GM23338 (cell line): ENCODE results near the gene RAB19. TPM values are rescaled to one million over a fixed set of nuclear protein-coding genes. Genes with fewer than 3 reads are reported as not detected.

Experiments used
- ATAC-seq: fragments of 200-7000 bp; cut with Tn5 transposase; 3 replicates; pipeline ENCODE4 v1.9.1; 2020
- DNase-seq: peaks from one replicate; pipeline ENCODE4 v3.0.0-alpha.2; 2015; ENCODE audit warnings: low spot score
- H2AFZ ChIP-seq: fragments of 200-600 bp; sonication (generic); 2 replicates; pipeline ENCODE4 v1.8.0; 2016; ENCODE audit warnings: antibody characterized with exemption, mild to moderate bottlenecking, moderate library complexity
- H3F3A ChIP-seq: fragments of 200-600 bp; sonication (generic); replicated peaks from 2 replicates; pipeline ENCODE4 v1.8.0; 2017; ENCODE audit warnings: antibody characterized with exemption, mixed run types, low read depth
- H3K27ac ChIP-seq: fragments of 200-600 bp; sonication (generic); 2 replicates; pipeline ENCODE4 v1.6.1; 2016; ENCODE audit warnings: low read depth
- H3K27me3 ChIP-seq: fragments of 200-600 bp; sonication (generic); 2 replicates; pipeline ENCODE4 v1.8.0; 2016; ENCODE audit warnings: mild to moderate bottlenecking, mixed run types, moderate library complexity; ENCODE audit not compliant: insufficient read depth
- H3K36me3 ChIP-seq: fragments of 200-600 bp; sonication (generic); 2 replicates; pipeline ENCODE4 v1.8.0; 2016; ENCODE audit warnings: mild to moderate bottlenecking; ENCODE audit not compliant: insufficient read depth
- H3K4me1 ChIP-seq: fragments of 200-600 bp; sonication (generic); 2 replicates; pipeline ENCODE4 v1.8.0; 2016; ENCODE audit warnings: mild to moderate bottlenecking, moderate library complexity; ENCODE audit not compliant: insufficient read depth
- H3K4me2 ChIP-seq: fragments of 200-600 bp; sonication (generic); 2 replicates; pipeline ENCODE4 v1.7.1; 2017; ENCODE audit warnings: mixed run types
- H3K4me3 ChIP-seq: fragments of 200-600 bp; sonication (generic); 2 replicates; pipeline ENCODE4 v1.6.1; 2016; ENCODE audit warnings: mixed run types
- H3K79me2 ChIP-seq: fragments of 200-600 bp; sonication (generic); replicated peaks from 2 replicates; pipeline ENCODE4 v1.8.0; 2017; ENCODE audit warnings: mild to moderate bottlenecking; ENCODE audit not compliant: insufficient read depth
- H3K9me2 ChIP-seq: fragments of 200-600 bp; sonication (generic); 2 replicates; pipeline ENCODE4 v1.8.0; 2017; ENCODE audit not compliant: insufficient read depth
- H4K20me1 ChIP-seq: fragments of 200-600 bp; sonication (generic); replicated peaks from 2 replicates; pipeline ENCODE4 v1.8.0; 2017; ENCODE audit warnings: mild to moderate bottlenecking; ENCODE audit not compliant: insufficient read depth
- H3K27ac Mint-ChIP-seq: 2 replicates; pipeline ENCODE4 v1.8.0; 2020; ENCODE audit warnings: inconsistent platforms, mild to moderate bottlenecking, moderate library complexity, mixed read lengths
- H3K27me3 Mint-ChIP-seq: 3 replicates; pipeline ENCODE4 v1.8.0; 2022; ENCODE audit warnings: low read depth, mild to moderate bottlenecking, moderate library complexity, mixed read lengths, inconsistent platforms; ENCODE audit not compliant: insufficient read depth, poor library complexity
- H3K36me3 Mint-ChIP-seq: 3 replicates; pipeline ENCODE4 v1.8.0; 2021; ENCODE audit warnings: low read depth, mild to moderate bottlenecking, inconsistent platforms, moderate library complexity, mixed read lengths
- H3K4me1 Mint-ChIP-seq: 3 replicates; pipeline ENCODE4 v1.8.0; 2020; ENCODE audit warnings: mild to moderate bottlenecking, inconsistent platforms, mixed read lengths
- H3K4me3 Mint-ChIP-seq: 3 replicates; pipeline ENCODE4 v1.8.0; 2021; ENCODE audit warnings: moderate library complexity, mild to moderate bottlenecking, inconsistent platforms, mixed read lengths
- H3K9me3 Mint-ChIP-seq: 3 replicates; pipeline ENCODE4 v1.8.0; 2020; ENCODE audit warnings: moderate library complexity, mild to moderate bottlenecking, inconsistent platforms, mixed read lengths
- EZH2phosphoT487 ChIP-seq: fragments of 200-600 bp; sonication (generic); IDR thresholded peaks from one replicate; pipeline ENCODE4 v1.8.1; 2018; ENCODE audit warnings: antibody characterized with exemption; ENCODE audit not compliant: unreplicated experiment
- NANOG ChIP-seq: IDR thresholded peaks from 2 replicates; pipeline ENCODE4 v1.6.1; 2016; ENCODE audit warnings: antibody characterized with exemption, borderline replicate concordance
- REST ChIP-seq: IDR thresholded peaks from one replicate; pipeline ENCODE4 v1.6.1; 2018; ENCODE audit warnings: antibody characterized with exemption; ENCODE audit not compliant: unreplicated experiment
- ZNF331 ChIP-seq: fragments of 250-450 bp; sonication (Bioruptor Pico); IDR thresholded peaks from 2 replicates; pipeline ENCODE4 v1.5.0; 2020; ENCODE audit warnings: low read depth, mild to moderate bottlenecking, moderate library complexity
- ZNF462 ChIP-seq: fragments of 250-450 bp; sonication (Bioruptor Pico); IDR thresholded peaks from 2 replicates; pipeline ENCODE4 v1.5.0; 2020; ENCODE audit warnings: mild to moderate bottlenecking, moderate library complexity
- polyA plus RNA-seq: library from polyadenylated mRNA; unstranded; fragments of >200 nt; fragmentation: Nextera tagmentation; extraction: Ambion mirVana; gene quantifications from 2 replicates; pipeline ENCODE4 v1.2.1, GENCODE V29; 2016
- total RNA-seq: library from RNA; depleted of rRNA; stranded (reverse); fragments of >200 nt; shearing (Covaris generic); gene quantifications from 2 replicates; pipeline ENCODE4 v1.2.3, GENCODE V29; 2014

RAB19 gene
- total and polyA plus RNA-seq, 2 experiments from 2014 or later, result 2.5 to 5.2 TPM

- H3K4me1 Mint-ChIP-seq, result peaks cover 84% of the 10 kb centered on the region
- H3K27ac Mint-ChIP-seq, result no peak overlapping the region
- ATAC-seq, result no peak
- H3K79me2 ChIP-seq, result peaks cover 29% of the 10 kb centered on the region
- no peak for DNase-seq
- H3K4me2 ChIP-seq, result peak overlapping the region; percentile 39; the same call in 1 of the 2 replicates
- H3K4me3 ChIP-seq, result no peak overlapping the region
- no peak for TF ChIP-seq REST
- H3K9me3 Mint-ChIP-seq, result no peaks in the 10 kb centered on the region
- H2AFZ ChIP-seq, result no peak overlapping the region
- peaks cover 15% of the 10 kb centered on the region; the same call in 1 of the 2 replicates for H3K36me3 ChIP-seq
- peaks cover 25% of the 10 kb centered on the region for H3F3A ChIP-seq
- no peaks in the 10 kb centered on the region for H3K27me3 ChIP-seq
- no peak overlapping the region for H3K27ac ChIP-seq
- peaks cover 47% of the 10 kb centered on the region for H3K36me3 Mint-ChIP-seq
- no peaks in the 10 kb centered on the region; the same call in 1 of the 2 replicates for H4K20me1 ChIP-seq
- peaks cover 65% of the 10 kb centered on the region for H3K4me1 ChIP-seq
- no peaks in the 10 kb centered on the region for H3K9me2 ChIP-seq
- H3K4me3 Mint-ChIP-seq, result no peak overlapping the region
- H3K27me3 Mint-ChIP-seq, result peaks cover 2% of the 10 kb centered on the region
Observed at GRCh38 chr7:140451716-140452115, 47.9 kb downstream of the RAB19 start.

GRCh38 chr7:140453273-140453672 is 49.4 kb downstream of the RAB19 start:
- Mint-ChIP-seq H3K4me1 (peaks cover 85% of the 10 kb centered on the region), H3K27me3 (no peaks in the 10 kb centered on the region), H3K27ac (peak overlapping the region; percentile 75), H3K9me3 (no peaks in the 10 kb centered on the region), H3K4me3 (no peak overlapping the region), H3K36me3 (peaks cover 57% of the 10 kb centered on the region)
- Histone ChIP-seq H3F3A (peaks cover 32% of the 10 kb centered on the region), H2AFZ (no peak overlapping the region), H3K4me3 (no peak overlapping the region), H3K4me1 (peaks cover 67% of the 10 kb centered on the region), H3K36me3 (peaks cover 18% of the 10 kb centered on the region; the same call in 1 of the 2 replicates), H3K27ac (peak overlapping the region; percentile 65), H3K27me3 (no peaks in the 10 kb centered on the region), H3K79me2 (peaks cover 40% of the 10 kb centered on the region), H3K9me2 (no peaks in the 10 kb centered on the region), H3K4me2 (no peak overlapping the region), H4K20me1 (no peaks in the 10 kb centered on the region; the same call in 1 of the 2 replicates)
- DNase-seq, result no peak
- ATAC-seq, result no peak
- TF ChIP-seq ZNF462 (CRISPR knock-in tag) (no peak), ZNF331 (CRISPR knock-in tag) (no peak), EZH2phosphoT487 (no peak), NANOG (no peak), REST (no peak)
